Neural cell (in vitro differentiated cells): ENCODE data around the gene IRS2. TPM values are rescaled to one million over a fixed set of nuclear protein-coding genes. Genes with fewer than 3 reads are reported as not detected.

Experiments used
- H2AFZ ChIP-seq: fragments of 200-600, 300-800 bp; sonication (generic), shearing (Covaris generic); 2 replicates; pipeline ENCODE4 v1.6.0; 2014; ENCODE audit warnings: low read depth, mild to moderate bottlenecking, antibody characterized with exemption, low read length, moderate library complexity
- H3F3A ChIP-seq: fragments of 200-600 bp; shearing (Covaris generic); 2 replicates; pipeline ENCODE4 v1.6.1; 2016; ENCODE audit warnings: mild to moderate bottlenecking, moderate library complexity, mixed read lengths, antibody characterized with exemption, low read length; ENCODE audit not compliant: insufficient read depth, poor library complexity, severe bottlenecking
- H3K27ac ChIP-seq: fragments of 200-600, 300-800 bp; sonication (generic), shearing (Covaris generic); 2 replicates; pipeline ENCODE4 v1.5.1; 2014; ENCODE audit warnings: mild to moderate bottlenecking, low read length, moderate library complexity
- H3K27me3 ChIP-seq: fragments of 300-800, 200-600 bp; sonication (generic), shearing (Covaris generic); 2 replicates; pipeline ENCODE4 v1.6.0; 2014; ENCODE audit warnings: mild to moderate bottlenecking, low read depth, low read length, moderate library complexity; ENCODE audit not compliant: insufficient read depth
- H3K36me3 ChIP-seq: fragments of 300-800, 200-600 bp; sonication (generic), shearing (Covaris generic); 2 replicates; pipeline ENCODE4 v1.5.1; 2014; ENCODE audit warnings: mild to moderate bottlenecking, antibody characterized with exemption, low read length, moderate library complexity; ENCODE audit not compliant: insufficient read depth
- H3K4me2 ChIP-seq: fragments of 300-800, 200-600 bp; sonication (generic), shearing (Covaris generic); 2 replicates; pipeline ENCODE4 v1.6.0; 2014; ENCODE audit warnings: mild to moderate bottlenecking, low read length
- H3K4me3 ChIP-seq: fragments of 300-800, 200-600 bp; sonication (generic), shearing (Covaris generic); 2 replicates; pipeline ENCODE4 v1.5.1; 2014; ENCODE audit warnings: mild to moderate bottlenecking, low read length, moderate library complexity
- H3K79me2 ChIP-seq: fragments of 200-600 bp; shearing (Covaris generic); replicated peaks from 2 replicates; pipeline ENCODE4 v1.6.0; 2014; ENCODE audit warnings: mild to moderate bottlenecking, low read length, moderate library complexity; ENCODE audit not compliant: insufficient read depth
- H3K9ac ChIP-seq: fragments of 300-800, 200-600 bp; sonication (generic), shearing (Covaris generic); 2 replicates; pipeline ENCODE4 v1.6.1; 2016; ENCODE audit warnings: mild to moderate bottlenecking, low read length, mixed read lengths
- H3K9me2 ChIP-seq: fragments of 200-600 bp; shearing (Covaris generic); 2 replicates; pipeline ENCODE4 v1.6.1; 2016; ENCODE audit warnings: mild to moderate bottlenecking, low read length, mixed read lengths; ENCODE audit not compliant: insufficient read depth
- H3K9me3 ChIP-seq: fragments of 200-600, 300-800 bp; sonication (generic), shearing (Covaris generic); 2 replicates; pipeline ENCODE4 v1.6.1; 2016; ENCODE audit warnings: mild to moderate bottlenecking, mixed run types, low read length, moderate library complexity, mixed read lengths
- H4K20me1 ChIP-seq: fragments of 200-600 bp; shearing (Covaris generic); 2 replicates; pipeline ENCODE4 v1.6.1; 2016; ENCODE audit warnings: mild to moderate bottlenecking, mixed run types; ENCODE audit not compliant: insufficient read depth
- EP300 ChIP-seq: fragments of 450-650 bp; conservative IDR thresholded peaks from 2 replicates; pipeline ENCODE4 v1.6.1; 2014; ENCODE audit warnings: antibody characterized with exemption, mild to moderate bottlenecking, moderate library complexity; ENCODE audit not compliant: poor library complexity, severe bottlenecking
- EZH2 ChIP-seq: fragments of 200-600, 300-800 bp; shearing (Covaris generic), sonication (generic); IDR thresholded peaks from 2 replicates; pipeline ENCODE4 v1.6.1; 2014; ENCODE audit warnings: antibody characterized with exemption, low read length, borderline replicate concordance, mild to moderate bottlenecking; ENCODE audit not compliant: insufficient read depth, poor library complexity, severe bottlenecking
- MXI1 ChIP-seq: fragments of 450-650 bp; conservative IDR thresholded peaks from 2 replicates; pipeline ENCODE4 v1.6.1; 2014; ENCODE audit warnings: antibody characterized with exemption, mild to moderate bottlenecking; ENCODE audit not compliant: poor library complexity, severe bottlenecking
- POLR2AphosphoS5 ChIP-seq: IDR thresholded peaks from 2 replicates; pipeline ENCODE4 v1.6.1; 2012
- RAD21 ChIP-seq: fragments of 450-650 bp; conservative IDR thresholded peaks from 2 replicates; pipeline ENCODE4 v1.6.1; 2014; ENCODE audit warnings: antibody characterized with exemption, mild to moderate bottlenecking, moderate library complexity
- SMC3 ChIP-seq: fragments of 450-650 bp; conservative IDR thresholded peaks from 2 replicates; pipeline ENCODE4 v1.6.1; 2014; ENCODE audit warnings: antibody characterized with exemption, mild to moderate bottlenecking, moderate library complexity; ENCODE audit not compliant: poor library complexity
- TAF1 ChIP-seq: IDR thresholded peaks from 2 replicates; pipeline ENCODE4 v1.6.1; 2012; ENCODE audit warnings: low read depth
- polyA plus RNA-seq: library from polyadenylated mRNA; depleted of rRNA; stranded (reverse); fragments of >200 nt; gene quantifications from 2 replicates; pipeline ENCODE4 v1.2.3, GENCODE V29; 2014
- TF ChIP-seq, protein P1 (sequence below): fragments of 450-650 bp; IDR thresholded peaks from 2 replicates; pipeline ENCODE4 v1.5.1; 2014; ENCODE audit warnings: antibody characterized with exemption, mild to moderate bottlenecking, moderate library complexity; ENCODE audit not compliant: poor library complexity, severe bottlenecking
- TF ChIP-seq, protein P2 (sequence below): IDR thresholded peaks from 2 replicates; pipeline ENCODE4 v1.6.1; 2012; ENCODE audit warnings: borderline replicate concordance

The IRS2 gene
- polyA plus RNA-seq, 1 donor from 2014 or later, result 7.1 TPM

DNA sequence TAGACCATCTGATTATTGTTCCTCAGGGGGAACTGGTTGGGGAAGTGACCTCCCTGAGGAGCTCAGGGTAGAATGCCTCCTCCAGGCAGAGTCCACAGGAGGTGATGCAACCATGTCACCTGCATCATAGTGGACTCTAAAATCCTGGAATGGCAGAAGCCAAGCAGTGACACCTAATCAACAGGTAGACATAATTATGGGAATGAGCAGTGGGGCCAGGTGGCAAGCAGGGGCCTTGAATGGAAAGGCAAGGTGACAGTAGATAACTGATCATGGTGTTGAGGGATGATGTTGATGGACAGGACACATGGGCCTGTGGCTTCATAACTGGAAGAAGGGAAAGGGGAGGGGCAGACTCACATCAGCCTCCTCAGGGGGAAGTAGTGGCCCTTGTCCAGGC, 27.3 kb upstream of the IRS2 start:
- Histone ChIP-seq H3K79me2 (no peaks in the 10 kb centered on the region), H3K9me3 (no peaks in the 10 kb centered on the region), H3K27me3 (no peaks in the 10 kb centered on the region), H3K4me2 (no peak overlapping the region), H3K27ac (no peak overlapping the region), H3K9ac (no peak overlapping the region), H4K20me1 (no peaks in the 10 kb centered on the region), H3K36me3 (no peaks in the 10 kb centered on the region), H3K9me2 (no peaks in the 10 kb centered on the region), H3F3A (no peaks in the 10 kb centered on the region), H3K4me3 (no peak overlapping the region), H2AFZ (no peak overlapping the region)
- TF ChIP-seq RAD21, result no peak
- no peak for TF ChIP-seq POLR2AphosphoS5
- no peak for TF ChIP-seq MXI1
- no peak for TF ChIP-seq EZH2
- TF ChIP-seq EP300, result no peak
- no peak for TF ChIP-seq SMC3
- TF ChIP-seq, protein P1, sequence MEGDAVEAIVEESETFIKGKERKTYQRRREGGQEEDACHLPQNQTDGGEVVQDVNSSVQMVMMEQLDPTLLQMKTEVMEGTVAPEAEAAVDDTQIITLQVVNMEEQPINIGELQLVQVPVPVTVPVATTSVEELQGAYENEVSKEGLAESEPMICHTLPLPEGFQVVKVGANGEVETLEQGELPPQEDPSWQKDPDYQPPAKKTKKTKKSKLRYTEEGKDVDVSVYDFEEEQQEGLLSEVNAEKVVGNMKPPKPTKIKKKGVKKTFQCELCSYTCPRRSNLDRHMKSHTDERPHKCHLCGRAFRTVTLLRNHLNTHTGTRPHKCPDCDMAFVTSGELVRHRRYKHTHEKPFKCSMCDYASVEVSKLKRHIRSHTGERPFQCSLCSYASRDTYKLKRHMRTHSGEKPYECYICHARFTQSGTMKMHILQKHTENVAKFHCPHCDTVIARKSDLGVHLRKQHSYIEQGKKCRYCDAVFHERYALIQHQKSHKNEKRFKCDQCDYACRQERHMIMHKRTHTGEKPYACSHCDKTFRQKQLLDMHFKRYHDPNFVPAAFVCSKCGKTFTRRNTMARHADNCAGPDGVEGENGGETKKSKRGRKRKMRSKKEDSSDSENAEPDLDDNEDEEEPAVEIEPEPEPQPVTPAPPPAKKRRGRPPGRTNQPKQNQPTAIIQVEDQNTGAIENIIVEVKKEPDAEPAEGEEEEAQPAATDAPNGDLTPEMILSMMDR, result no peak
- no peak for TF ChIP-seq TAF1
- TF ChIP-seq, protein P2, sequence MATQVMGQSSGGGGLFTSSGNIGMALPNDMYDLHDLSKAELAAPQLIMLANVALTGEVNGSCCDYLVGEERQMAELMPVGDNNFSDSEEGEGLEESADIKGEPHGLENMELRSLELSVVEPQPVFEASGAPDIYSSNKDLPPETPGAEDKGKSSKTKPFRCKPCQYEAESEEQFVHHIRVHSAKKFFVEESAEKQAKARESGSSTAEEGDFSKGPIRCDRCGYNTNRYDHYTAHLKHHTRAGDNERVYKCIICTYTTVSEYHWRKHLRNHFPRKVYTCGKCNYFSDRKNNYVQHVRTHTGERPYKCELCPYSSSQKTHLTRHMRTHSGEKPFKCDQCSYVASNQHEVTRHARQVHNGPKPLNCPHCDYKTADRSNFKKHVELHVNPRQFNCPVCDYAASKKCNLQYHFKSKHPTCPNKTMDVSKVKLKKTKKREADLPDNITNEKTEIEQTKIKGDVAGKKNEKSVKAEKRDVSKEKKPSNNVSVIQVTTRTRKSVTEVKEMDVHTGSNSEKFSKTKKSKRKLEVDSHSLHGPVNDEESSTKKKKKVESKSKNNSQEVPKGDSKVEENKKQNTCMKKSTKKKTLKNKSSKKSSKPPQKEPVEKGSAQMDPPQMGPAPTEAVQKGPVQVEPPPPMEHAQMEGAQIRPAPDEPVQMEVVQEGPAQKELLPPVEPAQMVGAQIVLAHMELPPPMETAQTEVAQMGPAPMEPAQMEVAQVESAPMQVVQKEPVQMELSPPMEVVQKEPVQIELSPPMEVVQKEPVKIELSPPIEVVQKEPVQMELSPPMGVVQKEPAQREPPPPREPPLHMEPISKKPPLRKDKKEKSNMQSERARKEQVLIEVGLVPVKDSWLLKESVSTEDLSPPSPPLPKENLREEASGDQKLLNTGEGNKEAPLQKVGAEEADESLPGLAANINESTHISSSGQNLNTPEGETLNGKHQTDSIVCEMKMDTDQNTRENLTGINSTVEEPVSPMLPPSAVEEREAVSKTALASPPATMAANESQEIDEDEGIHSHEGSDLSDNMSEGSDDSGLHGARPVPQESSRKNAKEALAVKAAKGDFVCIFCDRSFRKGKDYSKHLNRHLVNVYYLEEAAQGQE, result no peak

DNA sequence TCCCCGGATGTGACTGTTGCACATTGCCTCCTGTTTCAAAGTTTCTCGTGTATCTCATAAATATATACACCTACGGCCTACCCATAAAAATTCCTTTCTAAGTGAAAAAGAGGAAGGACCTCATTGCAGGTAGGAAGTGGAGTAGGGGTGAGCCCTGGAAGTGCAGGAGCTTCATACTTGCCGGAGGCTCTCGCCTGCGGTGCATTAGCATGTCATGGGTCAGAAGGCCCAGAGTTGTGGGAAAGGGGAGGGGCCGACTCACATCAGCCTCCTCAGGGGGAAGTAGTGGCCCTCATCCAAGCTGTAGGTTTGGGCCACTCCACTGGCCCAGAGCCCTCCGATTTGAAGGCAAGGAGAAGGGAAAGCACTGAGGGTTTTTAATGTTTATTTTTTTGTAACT, 26.0 kb upstream of the IRS2 start:
- H3K9me3 ChIP-seq, result no peaks in the 10 kb centered on the region
- H3K36me3 ChIP-seq, result no peaks in the 10 kb centered on the region
- H3K4me2 ChIP-seq, result no peak overlapping the region
- H3K9ac ChIP-seq, result no peak overlapping the region
- H3K4me3 ChIP-seq, result no peak overlapping the region
- no peaks in the 10 kb centered on the region for H4K20me1 ChIP-seq
- no peak overlapping the region for H2AFZ ChIP-seq
- H3F3A ChIP-seq, result no peaks in the 10 kb centered on the region
- H3K27me3 ChIP-seq, result no peaks in the 10 kb centered on the region
- H3K79me2 ChIP-seq, result no peaks in the 10 kb centered on the region
- H3K9me2 ChIP-seq, result no peaks in the 10 kb centered on the region
- no peak overlapping the region for H3K27ac ChIP-seq
- TF ChIP-seq MXI1, result no peak
- TF ChIP-seq EZH2, result no peak
- TF ChIP-seq, protein P1, result no peak
- no peak for TF ChIP-seq SMC3
- TF ChIP-seq RAD21, result no peak
- TF ChIP-seq TAF1, result no peak
- TF ChIP-seq POLR2AphosphoS5, result no peak
- TF ChIP-seq, protein P2, result no peak
- no peak for TF ChIP-seq EP300
